GM19455 (cell line): ENCODE results near the gene PACS2.

ENCODE experiments used
- ATAC-seq: cut with Tn5 transposase; IDR thresholded peaks from one replicate; pipeline ENCODE4 v1.9.1; 2021; ENCODE audit not compliant: unreplicated experiment

Gene PACS2

DNA sequence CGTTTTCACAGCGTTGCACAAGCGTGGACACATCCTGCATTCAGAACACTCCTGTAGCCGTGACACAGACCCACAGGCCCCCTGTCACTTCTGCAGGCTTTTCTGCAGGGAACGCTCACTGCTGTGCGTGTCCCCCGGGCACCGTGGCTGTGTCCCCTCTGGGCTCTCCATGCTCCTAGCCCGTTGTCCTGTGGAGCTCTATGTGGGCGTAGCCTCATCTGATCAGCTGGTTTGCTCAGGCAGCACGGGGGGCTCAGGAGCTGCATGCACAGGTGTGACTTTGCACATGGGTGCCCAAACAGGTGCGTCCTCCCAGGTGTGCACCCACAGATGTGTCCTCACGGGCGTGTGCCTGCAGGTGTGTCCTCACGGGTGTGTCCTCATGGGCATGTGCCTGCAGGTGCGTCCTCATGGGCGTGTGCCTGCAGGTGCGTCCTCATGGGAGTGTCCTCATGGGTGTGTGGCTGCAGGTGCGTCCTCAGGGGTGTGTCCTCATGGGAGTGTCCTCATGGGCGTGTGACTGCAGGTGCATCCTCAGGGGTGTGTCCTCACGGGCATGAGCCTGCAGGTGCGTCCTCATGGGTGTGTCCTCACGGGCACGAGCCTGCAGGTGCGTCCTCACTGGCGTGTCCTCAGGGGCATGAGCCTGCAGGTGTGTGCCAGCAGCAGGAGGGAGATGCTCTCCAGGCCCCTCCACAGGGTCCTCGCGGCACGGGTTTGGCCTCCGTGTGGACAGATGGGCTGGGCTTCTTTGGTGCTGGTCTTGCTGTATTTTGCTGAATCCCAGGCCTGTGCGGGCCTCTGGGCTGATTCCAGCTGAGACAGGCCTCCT is 122.6 kb downstream of the PACS2 start:
- no peak for ATAC-seq

DNA sequence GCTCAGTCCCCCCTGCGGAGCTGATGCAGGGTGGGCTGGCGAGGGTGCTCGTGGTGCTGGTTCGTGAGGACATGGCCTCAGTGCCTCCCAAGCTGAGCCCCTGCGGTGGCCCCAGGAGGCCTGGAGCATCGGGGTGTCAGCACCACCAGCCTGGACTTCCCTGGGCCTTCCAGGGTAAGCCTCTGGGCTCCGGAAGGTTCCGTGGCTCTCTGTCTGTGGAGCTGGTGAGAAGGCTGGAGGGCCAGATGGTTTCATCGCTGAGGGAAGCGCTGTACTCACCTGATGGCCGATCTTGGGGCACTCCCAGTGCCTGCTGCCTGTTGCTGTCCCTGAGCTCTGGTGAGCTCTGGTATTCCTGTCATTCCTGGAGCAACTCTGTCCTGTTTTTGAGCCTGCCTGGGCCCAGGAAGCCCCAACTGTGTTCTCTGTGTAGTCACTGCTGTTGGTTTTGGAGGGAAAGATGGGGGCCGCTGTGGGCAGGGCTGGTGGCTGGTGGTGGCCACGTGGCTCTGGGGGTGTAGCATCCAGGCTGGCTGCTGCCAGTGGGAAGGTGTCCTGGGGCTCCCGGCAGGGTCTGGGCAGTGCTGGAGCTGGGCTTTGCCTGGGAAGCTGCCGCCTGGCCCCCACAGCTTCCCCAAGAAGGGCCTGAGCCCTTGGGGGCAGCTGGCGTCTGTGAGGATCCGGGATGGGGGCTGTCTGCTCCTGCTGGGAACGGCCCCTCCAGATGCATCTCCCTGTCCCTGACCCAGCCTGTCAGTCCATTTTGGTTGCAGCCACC is 123.4 kb downstream of the PACS2 start:
- ATAC-seq = no peak

DNA sequence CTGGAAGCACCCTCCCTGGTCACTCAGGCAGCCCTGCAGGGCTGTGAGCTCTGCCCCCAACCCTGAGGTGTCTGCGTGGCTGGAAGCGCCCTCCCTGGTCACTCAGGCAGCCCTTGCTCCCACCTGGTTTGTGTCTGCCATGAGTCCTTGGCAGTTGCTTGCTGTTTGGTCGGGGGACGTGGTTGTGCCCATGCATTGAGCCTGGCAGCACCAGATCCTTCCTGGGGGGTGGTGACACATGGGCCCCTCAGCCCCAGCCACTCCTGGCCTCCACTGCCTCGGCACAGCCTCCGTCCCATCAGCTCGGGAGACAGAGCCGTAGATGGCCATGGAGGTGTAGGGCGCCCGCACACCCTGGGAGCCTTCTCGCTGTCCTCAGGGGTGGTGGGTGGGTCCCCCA is 124.6 kb downstream of the PACS2 start:
- no peak for ATAC-seq

DNA sequence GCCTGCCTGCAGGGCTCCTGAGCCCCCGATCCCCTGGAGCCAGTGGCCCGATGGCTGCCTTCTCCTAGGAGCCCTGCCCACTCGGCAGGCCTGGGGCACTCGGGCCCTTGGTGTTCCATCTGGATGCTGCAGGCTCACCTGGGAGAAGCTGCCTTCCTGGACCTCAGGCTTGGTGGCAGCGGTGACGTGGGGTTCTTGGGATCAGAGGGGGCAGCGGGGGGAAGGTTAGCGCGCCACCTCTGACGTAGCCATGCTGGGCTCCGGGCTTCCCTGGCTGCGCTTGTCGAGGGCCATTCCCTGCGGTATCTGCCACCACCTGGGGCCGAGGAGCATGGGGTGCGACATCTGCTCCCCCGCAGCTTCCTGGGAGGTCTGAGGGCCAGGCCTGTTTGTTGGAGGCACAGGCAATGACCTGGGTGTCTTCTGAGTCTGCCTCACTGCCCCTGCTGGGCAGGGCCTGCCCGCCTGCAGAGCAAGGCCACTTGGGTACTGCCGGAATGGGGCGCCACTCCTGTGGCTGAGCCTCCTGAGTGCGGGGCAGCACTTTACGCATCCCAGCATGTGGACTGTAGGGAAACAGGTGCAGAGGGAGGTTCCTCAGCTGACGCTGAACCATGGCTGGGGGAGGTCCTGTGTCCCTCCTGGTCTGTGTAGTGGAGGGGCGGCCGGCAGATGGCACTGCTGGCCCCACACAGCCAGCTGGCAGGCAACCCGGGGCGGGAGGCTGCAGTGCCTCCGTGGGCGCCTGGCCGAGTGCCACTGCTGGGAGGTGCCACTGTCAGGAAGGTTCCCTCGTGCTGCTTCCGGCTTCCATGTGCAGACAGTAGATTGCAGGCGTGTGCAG is 125.4 kb downstream of the PACS2 start:
- ATAC-seq = no peak

DNA sequence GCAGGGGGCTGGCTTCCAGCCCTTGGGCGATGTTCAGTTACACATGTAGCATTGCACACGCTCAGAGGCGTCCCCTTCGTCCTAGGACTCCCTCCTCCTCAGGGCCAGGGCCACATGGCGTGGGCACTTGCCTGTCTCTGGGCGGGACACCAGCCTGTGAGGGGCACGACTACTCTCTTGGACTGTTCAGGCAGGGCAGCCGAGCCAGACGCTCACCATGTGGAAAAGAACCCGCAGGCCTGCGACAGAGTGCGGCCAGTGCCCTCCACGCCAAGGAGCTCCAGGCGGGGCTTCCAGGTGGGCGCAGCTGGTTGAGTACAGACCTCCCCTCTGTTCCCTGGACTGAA is 126.0 kb downstream of the PACS2 start:
- no peak for ATAC-seq

DNA sequence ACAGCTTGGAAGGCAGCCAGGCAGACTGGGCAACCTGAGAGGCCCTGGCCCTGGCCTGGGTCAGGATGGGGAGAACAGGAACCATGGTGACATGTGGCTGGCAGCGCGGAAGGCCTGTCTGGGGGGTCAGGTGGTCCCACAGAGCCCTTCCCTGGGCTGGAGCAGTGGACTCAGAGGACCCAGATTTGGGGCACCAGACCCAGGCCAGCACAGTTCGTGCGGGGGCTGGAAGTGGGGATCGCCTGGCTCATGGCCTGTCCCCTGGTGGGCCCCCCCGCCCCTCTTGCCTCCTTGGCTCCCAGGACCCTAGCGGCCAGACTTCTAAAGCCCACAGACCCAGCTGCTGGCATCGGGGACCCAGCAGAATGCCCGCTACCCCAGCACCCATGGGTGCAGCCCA is 126.4 kb downstream of the PACS2 start:
- ATAC-seq = no peak

DNA sequence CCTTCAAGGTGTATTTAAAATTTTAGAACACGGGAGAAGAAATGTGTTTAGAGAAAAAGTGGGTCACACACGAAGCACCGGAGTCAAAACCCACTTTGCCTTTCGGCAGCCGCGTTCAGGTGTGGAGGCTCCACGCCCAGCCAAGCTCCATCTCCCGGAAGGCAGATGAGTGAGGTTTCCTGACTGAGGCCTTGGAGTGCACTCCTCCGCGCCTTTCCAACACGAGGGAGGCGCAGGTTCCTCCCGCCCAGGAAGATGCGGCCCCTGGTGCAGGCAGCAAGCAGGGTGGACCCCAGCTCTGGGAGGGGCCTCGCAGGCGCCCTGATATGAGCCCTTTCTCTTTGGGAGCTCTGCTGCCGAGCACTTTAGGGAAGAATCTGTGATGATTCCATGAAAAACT is 127.6 kb downstream of the PACS2 start:
- no peak for ATAC-seq

DNA sequence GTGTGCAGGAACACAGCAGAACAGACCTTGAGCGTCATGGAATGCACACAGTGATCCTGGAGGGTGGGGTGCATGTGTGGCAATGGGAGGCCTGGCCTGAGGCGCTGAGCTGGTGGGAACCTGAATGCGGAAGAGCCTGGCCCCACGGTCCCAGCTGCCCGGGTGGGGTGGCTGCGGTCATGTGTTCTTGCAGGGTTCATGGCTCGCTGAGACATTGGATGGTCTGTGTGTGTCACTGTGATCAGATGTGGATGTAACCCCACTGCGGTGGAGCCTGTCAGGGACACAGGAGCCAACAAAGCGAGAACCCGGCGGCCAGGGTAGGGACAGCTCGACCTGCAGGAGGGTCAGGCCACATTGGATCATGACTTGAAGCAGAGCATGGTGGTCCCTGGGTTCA is 128.3 kb downstream of the PACS2 start:
- ATAC-seq = no peak

DNA sequence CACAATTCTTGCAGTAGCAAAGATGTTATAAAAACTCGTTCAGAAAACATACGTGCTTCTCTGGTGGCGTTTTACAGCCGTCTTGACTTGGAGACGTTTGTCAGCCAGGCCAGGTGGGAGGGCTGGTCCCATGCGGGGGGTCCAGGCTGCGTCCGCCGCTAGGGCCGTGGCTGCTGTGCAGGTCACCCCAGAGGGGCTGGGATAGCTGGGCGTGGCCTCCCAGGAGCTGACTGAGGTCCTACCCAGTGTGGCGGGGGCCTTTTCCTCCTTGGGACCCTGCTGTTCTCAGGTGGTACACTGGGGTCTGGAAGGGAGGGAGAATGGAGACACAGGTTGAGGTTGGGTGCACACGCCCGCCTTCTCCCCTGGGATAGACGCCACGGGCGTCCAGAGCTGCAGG is 130.3 kb downstream of the PACS2 start:
- no peak for ATAC-seq

DNA sequence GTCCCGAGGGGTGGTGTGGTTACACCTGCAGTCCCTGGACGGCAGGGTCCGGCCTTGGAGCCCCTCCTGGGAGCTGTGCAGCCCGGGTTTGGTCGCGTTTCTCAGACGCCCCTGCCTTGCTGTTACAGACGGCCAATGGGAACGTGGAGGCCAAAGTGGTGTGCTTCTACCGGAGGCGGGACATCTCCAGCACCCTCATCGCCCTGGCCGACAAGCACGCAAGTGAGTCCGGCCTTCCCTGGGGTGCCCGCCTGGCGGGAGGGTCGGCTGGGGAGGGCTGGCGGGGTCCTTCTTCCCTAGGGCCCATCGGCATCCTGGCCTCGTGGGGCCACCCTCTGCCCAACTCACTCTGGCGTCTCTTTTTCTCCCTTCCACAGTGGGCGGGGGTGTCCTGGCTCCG is 130.7 kb downstream of the PACS2 start:
- no peak for ATAC-seq

DNA sequence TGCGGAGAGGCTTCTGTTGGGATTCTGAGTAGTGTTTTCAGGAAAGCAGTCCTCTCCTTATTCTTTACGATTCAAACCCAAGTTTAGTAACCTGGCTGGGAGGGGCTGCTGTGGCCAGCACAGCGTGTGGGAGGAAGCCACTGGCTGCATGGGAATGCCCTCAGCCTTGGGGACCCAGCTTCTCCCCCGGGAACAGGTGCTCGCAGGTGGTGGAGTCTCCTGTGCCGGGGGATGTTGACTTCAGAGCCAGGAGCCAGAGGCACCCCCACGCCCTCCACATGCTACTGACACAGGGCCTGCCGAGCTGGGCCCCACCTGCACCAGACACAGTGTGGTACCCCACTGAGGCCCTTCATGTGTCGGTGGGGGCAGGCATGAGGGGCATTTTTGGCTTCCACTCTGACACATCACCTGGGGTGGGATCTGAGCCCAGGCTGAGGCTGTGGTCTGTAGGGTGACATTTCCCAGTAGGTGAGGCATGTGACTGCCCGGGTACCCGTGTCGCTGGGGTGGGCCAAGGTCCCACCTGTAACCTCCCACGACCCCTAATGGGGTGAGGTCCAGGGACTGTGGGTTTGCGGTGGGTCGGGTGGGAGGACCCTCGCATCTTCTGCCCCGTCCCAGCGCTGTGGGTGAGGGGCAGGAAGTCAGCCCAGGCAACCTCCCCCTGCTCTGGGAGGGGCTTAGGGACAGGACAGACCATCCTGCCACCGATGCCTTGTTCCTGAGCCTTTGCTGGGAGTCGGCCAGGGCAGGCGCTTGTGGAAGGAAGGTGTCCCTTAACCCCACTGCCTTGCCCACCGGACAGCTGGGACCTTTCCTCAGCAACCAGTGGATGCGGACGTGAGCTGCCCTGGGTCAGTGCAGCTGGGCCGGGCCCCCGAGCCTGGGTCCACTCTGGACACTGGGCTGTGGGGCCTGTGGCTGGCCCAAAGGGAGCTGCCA is 131.6 kb downstream of the PACS2 start:
- ATAC-seq = no peak

DNA sequence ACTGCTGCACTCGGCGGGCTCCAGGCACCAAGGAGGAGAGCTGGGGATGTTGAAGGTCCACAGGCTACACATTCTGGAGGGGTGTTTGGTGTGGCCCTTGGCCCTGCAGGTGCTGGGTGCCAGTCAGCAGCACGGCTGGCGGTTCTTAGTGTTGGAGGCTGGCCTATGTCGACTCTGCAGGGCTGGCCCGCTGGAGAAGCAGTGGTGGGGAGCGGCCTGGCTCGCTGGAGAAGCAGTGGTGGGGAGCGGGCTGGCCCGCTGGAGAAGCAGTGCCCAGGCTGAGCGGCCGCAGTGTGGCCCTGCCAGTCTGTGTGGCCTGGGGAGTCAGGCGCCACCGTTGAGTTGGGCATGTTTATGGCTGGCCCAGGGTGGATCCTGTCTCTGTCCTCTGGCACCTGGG is 132.4 kb downstream of the PACS2 start:
- no peak for ATAC-seq
